ENCODE data around the gene RIMS4.
A peak's percentile ranks its signal among the peaks of the same experiment; 100 is the strongest.

Gene RIMS4

DNA sequence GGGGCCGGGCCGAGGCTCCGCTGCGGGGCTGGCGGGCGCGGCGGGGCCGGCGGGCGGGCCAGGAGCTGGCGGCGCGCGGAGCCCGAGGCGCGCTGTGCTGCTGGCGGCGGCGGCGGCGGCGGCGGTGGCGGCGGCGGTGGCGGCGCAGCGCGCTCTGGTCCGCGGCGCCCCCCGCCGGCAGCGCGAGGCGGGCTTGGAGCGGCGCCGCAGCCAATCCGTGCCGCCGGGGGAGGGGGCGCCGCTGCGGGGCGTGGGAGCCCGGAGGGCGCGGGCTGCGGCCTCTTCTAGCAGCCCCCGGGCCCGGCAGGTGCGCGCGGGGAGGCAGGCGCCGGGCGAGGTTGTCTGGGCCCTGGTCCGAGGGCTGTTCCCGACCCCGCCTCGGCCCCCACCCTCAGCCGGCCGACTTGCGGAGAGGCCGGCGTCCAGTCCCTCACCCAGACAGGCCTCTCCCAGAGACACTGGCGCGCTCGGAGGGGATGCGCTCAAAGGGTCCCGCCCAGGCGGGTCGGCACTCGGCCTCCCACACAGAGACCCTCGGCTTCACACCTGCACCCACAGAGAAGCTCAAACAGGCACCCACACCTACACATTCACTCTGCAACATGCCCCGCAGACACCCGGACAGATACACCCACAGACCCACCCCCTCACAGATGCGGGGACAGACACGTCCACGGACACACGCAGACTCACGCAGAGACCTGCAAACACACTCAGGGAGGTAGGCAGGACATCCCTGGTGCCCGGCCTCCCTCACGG lies at the start of gene RIMS4:
Gene RIMS4, minus strand, starts transcription at position 156 of the 759 bp plus-strand sequence. CDS start 275 bp downstream, outside the sequence.
- peak; percentile 12 for DNase-seq

DNA sequence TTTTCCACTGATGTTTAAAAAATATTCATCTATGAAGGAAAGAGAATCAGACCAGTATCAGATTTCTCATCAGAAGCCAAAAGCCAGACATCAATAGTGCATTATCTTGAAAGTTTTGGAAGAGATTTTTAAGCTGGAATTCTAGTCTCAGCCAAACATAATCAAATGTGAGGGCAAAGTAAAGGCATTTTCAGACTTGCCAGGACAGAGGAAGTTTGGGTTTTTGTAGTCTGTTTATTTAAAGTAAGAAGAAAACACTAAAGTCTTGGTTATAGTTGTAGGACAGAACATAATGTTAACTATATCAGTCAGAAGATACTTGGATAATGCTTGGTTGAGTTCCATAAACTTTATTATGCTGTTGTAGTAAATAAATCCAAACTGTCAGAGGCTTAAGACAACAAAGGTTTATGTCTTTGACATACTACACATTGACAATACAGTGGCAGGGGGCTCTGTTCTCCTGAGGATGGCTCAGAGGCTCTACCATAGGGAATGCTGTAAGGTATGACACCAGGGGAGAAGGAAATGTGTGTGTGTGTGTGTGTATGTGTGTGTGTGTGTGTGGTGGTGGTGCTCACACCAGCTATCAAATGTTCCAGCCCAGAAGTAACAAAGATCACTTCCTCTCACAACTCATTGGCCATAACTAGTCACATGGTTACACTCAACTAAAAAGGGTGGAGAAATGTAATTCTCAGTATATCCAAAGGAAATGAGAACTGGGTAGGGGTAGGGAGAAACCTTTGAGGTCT lies 48.4 kb upstream of the RIMS4 start:
- no peak for DNase-seq

DNA sequence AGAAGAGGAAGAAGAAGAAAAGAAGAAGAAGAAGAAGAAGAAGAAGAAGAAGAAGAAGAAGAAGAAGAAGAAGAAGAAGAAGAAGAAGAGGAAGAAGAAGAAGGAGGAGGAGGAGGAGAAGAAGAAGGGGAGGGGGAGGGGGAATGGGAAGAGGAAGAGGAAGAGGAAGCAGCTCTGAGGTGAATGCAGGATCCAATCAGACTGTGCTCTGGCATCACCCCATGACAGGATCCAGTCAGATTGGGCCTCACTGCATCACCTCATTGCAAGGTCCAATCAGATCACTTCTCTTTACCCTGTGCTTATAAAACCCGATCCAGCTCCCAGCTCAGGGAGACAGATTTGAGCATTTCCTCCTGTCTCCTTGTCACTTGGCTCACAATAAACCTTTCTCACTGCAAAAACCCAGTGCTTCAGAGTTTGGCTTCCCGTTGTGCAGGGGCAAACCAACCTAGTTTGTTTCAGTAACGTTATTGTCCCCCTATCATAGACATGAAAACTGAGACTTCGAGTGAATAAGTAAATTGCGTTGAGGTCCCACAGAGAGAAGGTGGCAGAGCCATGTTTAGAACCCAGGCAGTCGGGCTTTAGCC lies 46.6 kb upstream of the RIMS4 start:
- no peak for DNase-seq

DNA sequence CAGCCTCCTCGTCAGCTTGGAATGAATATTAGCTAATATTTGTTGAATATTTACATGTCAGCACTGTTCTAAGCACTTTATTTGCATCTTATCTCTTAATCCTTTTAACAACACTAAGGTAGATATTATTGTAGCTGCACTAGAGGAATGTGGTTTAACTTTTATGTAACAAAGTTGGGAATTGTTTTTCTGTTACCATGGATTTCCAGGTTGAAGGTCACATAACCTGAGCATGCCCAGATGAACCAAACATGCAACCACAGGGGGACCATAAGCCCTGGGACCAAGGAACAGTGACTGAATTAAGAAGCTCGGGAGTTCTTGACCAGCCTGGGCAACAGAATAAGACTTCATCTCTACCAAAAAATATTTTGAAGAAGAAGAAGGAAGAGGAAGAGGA lies 46.1 kb upstream of the RIMS4 start:
- DNase-seq = no peak

DNA sequence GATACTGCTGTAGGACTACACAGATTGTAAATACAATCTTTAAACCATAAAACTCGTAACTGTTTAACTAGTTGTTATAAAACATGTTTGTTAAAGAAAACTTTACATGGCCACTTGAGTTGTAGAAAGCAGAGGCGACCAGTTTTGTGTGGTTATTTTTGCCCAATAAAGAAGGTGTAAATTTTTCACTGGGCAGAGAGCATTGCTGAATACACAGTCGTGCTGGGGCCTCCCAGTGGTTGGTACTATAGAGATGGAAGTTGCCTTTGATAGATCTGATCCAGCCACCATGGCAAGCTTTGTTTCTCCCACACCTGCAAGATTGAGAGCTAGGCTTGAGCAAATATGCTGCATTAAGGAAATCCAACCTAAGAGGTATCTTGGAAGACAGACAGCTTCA lies 41.2 kb upstream of the RIMS4 start:
- no peak for DNase-seq

DNA sequence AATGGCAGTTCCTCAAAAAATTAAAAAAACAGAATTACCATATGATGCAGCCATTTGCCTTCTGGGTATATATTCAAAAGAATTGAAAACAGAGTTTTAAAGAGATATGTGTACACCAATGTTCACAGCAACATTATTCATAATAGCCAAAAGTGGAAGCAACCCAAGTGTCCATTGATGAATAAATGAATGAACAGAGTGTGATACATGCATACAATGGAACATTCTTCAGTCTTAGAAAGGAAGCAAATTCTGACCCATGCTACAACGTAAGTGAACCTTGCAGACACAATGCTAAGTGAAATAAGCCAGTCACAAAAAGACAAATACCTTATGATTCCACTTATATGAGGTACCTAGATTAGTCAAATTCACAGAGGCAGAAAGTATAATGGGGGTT lies 40.5 kb upstream of the RIMS4 start:
- DNase-seq = no peak

DNA sequence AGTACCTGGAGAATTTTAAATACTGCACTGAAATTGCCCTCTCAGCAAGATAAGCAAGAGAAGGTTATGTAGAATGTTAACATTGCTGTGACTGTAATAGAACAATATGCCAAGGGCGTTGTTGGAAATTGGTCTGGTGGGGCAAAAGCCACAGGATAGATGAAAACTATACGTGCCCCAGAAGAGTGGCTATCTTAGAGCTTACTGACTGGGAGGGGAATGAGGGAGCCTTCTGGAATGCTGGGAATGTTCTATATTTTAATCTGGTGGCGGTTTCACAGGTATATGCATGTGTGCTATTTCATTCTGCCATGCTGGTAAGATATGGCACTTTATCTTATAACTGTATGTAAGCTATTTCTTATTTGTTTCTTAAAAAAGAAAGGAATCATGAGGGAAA lies 39.9 kb upstream of the RIMS4 start:
- DNase-seq = no peak

DNA sequence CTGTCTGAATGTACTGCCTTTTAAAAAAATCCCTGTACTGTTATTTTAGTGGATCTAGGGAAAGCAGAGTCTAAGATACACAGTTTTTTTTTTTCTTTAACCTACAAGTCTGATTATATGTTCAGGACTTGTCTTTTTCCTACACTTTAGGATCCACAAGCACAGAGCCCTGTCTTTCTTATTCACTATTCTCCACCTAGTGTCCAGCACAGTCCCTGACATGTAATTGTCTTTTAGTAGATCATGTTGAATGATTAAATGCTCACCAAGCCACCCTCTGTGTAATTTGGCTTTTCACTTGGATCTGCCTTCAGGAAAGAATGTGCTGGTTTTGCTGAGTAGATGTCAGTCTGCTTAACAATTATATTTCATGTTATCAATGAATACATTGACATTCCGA lies 39.4 kb upstream of the RIMS4 start:
- no peak for DNase-seq

DNA sequence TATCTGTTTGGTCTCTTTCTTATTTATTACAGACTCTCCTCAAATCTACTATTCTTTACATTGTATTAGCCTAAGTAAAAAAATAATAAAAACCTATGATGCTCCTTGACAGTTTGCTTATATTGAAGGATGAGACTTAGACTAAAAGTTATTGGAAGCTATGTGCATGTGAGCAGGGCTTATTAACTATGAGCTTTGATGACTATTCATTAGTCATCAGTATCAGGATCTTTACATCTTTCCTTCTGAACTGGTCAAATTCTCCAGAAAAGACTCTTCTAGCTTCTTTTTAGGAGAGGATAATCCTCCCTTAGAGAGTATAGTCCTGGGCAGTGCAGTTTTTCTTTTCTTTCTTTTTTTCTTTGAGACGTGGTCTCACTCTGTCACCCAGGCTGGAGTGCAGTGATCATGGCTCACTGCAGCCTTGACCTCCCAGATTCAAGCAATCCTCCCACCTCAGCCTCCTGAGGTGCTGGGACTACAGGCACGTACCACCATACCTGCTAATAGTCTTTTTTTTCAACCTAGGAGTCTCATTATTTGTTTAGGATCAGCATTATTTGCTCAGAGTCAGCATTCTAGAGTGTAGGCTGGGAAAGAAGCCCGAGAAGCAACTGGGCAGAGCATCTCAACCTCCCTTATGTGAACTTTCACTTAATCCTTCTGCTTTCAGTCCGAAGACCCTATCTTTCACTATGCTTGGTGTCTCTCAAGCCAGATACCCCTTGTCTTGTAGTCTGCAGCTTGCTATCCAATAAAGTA lies 38.1 kb upstream of the RIMS4 start:
- no peak for DNase-seq

DNA sequence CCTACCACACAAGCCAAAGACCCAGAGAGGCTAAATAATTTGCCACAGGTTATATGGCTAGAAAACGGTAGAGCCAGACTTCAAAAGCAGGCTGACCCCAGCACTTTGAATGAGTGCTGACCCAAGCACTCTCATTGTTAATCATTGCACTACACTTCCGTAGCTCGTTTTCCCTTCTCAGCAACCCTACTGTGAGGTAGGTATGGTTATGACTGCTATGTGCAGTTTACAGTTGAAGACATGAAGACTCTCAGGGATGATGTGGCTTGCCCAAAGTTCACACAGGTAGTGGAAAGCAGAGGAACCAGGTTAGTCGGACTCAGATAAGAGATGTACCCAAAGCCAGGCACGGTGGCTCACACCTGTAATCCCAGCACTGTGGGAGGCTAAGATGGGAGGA lies 33.5 kb upstream of the RIMS4 start:
- DNase-seq = no peak

DNA sequence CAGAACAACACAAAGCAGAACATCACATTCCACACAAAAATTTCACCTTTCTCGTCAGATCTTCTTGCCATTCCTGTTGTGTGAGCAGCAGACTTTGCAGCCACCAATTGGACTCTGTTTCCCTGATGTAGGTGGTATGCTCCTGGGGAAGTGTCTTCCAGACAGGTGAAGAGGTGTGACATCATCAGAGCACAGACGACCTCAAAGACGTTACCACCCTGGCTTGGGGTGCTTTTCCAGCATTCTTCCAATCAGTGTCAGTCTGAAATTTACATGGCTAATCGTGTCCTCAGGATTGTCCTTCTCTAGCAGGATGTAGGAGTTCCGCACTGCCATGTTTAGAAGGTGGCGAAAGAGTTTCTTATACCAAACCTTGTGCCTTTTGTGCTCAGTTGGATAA lies 31.6 kb upstream of the RIMS4 start:
- DNase-seq = no peak

DNA sequence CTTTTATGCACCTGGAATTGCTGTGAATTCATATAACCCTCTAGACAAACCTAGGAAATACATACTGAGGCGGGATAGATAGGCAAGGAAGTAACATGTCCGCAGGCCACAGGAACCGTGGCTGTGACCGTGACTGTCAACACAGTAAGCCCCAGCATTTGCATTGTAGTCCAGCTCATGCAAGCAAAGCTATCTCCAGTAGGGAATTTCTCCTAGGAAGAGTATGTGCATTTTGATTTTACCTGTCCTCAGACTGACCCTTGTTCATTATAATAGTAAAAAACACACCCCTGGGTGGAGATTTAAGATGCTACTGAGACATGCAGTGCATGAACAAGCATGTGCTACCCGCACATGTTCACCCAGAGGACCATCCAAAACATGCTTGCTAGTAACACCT lies 30.5 kb upstream of the RIMS4 start:
- DNase-seq = no peak

DNA sequence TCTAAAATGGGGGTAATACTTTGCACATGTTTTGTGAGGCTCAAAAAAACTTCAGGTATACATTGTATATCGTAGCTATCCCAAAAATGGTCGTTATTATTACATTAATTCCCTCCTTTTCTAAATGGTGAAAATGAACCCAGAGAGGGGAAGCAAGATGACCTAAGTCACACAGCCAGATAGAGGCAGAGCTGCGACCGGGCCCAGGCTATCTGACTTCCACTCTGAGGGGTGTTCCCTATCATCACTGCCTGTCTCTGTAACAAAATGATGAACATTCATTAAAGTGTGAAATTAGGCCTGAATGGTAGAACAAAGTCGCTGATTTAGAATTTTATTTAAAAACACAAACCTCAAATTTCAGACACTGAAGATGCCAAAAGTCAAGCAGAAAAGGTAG lies 29.1 kb upstream of the RIMS4 start:
- DNase-seq = no peak

DNA sequence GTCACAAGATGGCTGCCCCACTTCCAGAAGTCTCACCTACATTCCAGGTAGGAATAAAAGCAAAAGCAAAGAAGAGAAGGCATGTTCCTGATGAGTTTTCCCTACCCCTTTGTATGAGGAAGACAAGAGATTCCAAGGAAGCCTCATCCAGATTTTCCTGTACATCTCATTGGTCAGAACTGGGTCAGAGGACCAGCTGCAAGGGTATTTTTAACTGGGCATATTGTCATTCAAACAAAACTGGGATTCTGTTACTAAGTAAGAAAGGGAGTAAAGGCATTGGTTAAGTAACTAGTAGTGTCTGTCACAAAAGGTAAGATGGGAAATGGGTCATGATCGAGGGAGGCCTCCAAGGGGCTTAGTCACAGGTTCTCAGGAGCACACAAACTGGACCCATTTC lies 28.2 kb upstream of the RIMS4 start:
- no peak for DNase-seq

DNA sequence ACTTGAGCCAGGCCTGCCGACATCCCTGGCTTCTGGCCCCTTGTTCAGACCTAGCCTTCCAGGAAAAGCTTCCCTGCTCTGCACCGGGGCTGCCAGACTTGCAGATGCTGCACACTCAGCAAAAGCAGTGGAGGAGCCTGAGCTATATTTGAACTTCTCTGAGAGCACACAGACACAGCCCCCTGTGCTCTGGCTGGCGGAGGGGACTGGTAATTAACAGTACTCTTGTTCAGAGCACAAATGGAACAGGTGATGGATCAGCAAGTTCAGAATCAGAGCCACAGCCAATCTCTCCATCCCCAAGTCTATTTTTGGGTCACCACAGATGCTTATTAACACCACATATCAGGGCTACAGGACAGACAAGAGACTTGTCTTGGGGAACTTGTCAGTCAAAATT lies 27.6 kb upstream of the RIMS4 start:
- DNase-seq = no peak

DNA sequence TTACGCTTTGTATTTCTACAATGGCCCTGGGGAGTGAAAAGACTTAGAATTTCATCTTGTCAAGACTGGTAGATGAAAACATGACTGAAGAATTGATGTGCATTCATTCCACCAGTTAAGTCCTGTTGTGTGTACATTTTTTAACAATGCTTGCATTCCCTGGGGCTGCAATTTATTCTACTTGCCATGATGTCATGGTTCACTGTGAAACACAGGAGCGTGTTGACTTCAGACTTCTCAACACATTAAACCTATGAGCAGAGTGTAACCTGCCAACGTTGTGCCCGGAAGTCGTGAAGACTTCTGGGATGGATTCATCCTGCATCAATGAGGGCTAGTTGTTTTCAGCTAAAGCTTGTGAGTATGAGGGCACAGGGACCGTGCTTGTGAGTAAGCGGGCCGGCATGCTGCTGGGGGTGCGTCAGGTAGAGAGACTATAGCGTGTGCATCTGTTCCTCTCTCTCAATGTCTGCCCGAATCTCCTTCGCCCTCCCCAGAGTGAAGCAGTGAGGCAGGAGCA lies 26.3 kb upstream of the RIMS4 start:
- DNase-seq = no peak

DNA sequence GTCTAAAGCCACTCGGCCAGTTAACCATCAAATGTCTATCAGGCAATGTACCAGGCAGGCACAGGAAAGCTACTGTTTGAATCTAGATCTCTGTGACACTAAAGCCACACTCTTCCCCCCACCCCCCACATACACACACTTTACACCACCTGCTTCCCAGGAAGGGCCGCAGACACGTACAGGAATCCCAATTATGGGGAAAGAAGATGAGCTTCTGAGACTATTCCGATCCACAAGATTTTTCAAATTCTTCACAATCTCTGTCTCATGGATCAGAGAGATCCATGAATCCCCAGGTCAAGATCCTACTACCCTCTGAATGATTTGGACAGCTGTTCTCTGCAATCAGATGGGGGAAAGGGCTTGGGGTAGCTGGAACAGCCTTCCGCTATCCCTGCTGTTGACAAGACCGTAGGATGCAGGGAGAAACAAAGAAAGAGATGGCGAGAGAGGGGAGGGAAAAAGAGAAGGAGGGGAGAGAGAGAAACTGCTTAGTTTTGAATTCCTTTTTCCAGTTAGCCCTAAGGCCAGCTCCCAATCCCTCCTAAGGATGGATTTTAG lies 25.4 kb upstream of the RIMS4 start:
- DNase-seq = no peak

DNA sequence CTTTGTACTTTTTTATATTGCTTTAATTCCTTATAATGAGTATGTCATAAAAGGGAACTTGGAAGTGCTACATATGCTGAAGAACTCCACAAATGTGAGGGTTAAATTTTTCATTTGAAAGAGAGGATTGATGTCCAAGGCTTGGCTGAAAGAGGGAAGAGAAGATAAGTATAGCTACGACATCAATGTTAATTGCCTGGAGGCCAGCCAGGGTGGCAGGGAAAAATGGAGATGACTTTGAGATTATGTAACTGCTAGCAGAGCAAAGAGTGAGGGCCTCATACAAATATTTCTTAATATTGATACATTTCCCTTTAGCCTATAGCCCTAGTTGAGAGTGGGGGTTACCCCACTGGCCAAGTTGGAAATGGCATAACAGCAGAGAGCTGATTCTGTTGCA lies 24.8 kb upstream of the RIMS4 start:
- no peak for DNase-seq

DNA sequence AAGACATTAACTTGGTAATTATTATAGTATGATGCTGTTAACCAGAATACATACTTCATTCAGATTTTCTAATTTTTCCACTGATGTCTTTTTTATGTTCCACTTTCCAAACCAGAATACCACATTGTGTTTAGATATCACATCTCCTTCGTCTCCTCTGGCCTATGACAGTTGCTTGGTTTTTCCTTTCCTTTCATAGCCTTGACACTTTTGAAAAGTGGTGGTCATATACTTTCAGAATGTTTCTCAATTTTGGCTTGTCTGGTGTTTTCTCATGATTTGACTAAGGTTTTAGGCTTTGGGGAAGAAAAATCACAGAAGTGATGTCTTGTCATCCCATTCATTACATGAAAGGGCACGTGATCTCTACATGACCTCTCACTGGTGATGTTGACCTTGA lies 24.3 kb upstream of the RIMS4 start:
- no peak for DNase-seq

DNA sequence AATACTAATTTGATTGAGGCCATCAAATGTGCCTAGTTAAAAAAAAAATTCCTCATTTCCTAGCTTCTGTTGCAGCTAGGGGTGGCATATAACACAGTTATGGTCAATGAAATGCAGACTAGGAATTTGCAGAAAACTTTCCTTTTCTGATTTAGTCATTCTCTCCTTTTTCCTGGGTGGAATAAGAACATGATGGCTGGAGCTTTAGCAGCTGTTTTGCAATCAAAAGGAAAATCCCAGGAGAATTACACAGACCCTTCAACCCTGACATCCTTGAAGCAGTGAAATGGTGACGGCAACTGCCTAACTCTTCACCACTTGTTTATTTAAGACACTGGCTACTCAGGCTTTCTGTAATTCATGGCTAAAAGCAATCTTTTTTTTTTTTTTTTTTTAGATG lies 23.1 kb upstream of the RIMS4 start:
- no peak for DNase-seq

DNA sequence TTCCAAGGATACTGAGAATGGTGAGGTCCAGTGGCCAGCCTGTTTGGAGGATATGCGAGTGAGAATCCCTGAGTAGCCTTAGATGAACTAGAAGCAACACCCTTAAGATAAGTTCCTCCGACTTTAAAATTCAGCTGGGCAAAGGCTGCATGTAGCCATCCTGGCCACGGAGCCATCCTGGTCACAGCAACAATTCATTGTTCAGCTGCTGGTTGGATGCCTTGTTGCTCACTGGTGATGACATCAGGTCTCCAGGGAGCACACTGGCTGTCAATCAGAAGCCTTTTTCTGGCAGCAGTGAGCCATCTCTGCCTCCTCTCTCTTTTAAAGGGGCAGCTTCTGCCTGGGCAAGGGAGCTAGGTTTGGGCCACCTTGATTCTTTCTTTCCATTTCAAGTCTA lies 22.4 kb upstream of the RIMS4 start:
- DNase-seq = no peak

DNA sequence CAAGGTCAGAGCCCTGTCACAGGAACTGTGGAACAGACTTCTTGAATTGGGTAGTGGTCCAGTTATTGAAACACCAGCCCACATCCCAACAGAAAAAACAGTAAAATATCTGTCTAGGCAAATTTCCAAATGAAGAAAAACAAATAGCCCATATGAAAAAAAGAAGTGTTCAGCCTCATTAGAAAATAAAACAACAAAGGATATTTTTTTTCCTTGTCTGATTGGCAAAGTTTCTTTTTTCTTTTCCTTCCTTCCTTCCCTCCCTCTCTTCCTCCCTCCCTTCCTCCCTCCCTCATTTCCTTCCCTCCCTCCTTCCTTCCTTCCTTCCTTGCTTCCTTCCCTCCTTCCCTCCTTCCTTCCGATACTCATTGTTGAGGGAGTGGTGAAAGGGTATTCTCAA lies 20.6 kb upstream of the RIMS4 start:
- no peak for DNase-seq

DNA sequence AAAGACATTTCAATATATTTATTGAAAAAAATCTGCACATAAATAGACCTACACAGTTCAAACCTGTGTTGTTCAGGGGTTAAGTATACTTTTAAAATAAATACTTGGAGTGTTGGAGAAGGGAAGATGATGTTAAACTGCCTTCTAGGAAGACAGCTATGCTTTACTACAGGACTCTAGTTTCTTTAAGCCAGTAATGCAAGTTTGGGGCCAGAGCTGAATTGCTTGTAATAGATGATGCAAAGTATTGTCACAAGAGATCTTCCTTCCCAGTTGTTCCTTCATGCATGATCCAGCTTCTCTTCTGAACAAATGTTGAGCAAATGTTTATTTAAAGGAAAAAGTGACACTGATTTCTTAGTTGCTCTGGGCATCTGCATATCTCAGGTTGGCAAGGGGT lies 20.2 kb upstream of the RIMS4 start:
- no peak for DNase-seq

Data from NCI-H1694 treated with DMSO at 0.1 percent for 48 hours (cell line).